Mesendoderm (in vitro differentiated cells): ENCODE results near the gene TEC.

ENCODE experiments used
- DNase-seq: peaks from one replicate; pipeline ENCODE4 v3.0.0; 2013
- H2AK5ac ChIP-seq: 2 replicates; pipeline ENCODE4 v1.6.1; 2013; ENCODE audit warnings: low read length, inconsistent platforms
- H2BK120ac ChIP-seq: 2 replicates; pipeline ENCODE4 v1.6.1; 2013; ENCODE audit warnings: low read depth, mild to moderate bottlenecking, low read length, moderate library complexity, mixed read lengths
- H2BK15ac ChIP-seq: replicated peaks from 2 replicates; pipeline ENCODE4 v1.6.1; 2013; ENCODE audit warnings: low read depth, mild to moderate bottlenecking, moderate library complexity
- H2BK5ac ChIP-seq: 2 replicates; pipeline ENCODE4 v1.6.1; 2013; ENCODE audit warnings: low read length, inconsistent platforms
- H3K18ac ChIP-seq: 2 replicates; pipeline ENCODE4 v1.6.1; 2013; ENCODE audit warnings: mild to moderate bottlenecking, low read length, mixed read lengths
- H3K23ac ChIP-seq: one replicate; pipeline ENCODE4 v1.6.1; 2013; ENCODE audit warnings: low read length
- H3K27ac ChIP-seq: 2 replicates; pipeline ENCODE4 v1.5.1; 2013; ENCODE audit warnings: low read depth, mild to moderate bottlenecking, inconsistent platforms, low read length, moderate library complexity
- H3K27me3 ChIP-seq: 2 replicates; pipeline ENCODE4 v1.6.1; 2013; ENCODE audit warnings: low read length, control low read depth, mild to moderate bottlenecking, inconsistent platforms; ENCODE audit not compliant: insufficient read depth, poor library complexity
- H3K36me3 ChIP-seq: 2 replicates; pipeline ENCODE4 v1.6.1; 2013; ENCODE audit warnings: low read length, inconsistent platforms; ENCODE audit not compliant: control insufficient read depth, insufficient read depth
- H3K4ac ChIP-seq: one replicate; pipeline ENCODE4 v1.6.1; 2013; ENCODE audit warnings: low read depth, mild to moderate bottlenecking, low read length, moderate library complexity
- H3K4me1 ChIP-seq: 2 replicates; pipeline ENCODE4 v1.6.1; 2013; ENCODE audit warnings: low read depth, low read length, inconsistent platforms; ENCODE audit not compliant: control insufficient read depth
- H3K4me2 ChIP-seq: 2 replicates; pipeline ENCODE4 v1.6.1; 2013; ENCODE audit warnings: low read length
- H3K4me3 ChIP-seq: 2 replicates; pipeline ENCODE4 v1.5.1; 2013; ENCODE audit warnings: mild to moderate bottlenecking, low read length
- H3K56ac ChIP-seq: one replicate; pipeline ENCODE4 v1.6.1; 2013; ENCODE audit warnings: low read length
- H3K79me1 ChIP-seq: 2 replicates; pipeline ENCODE4 v1.6.1; 2013; ENCODE audit warnings: low read length, inconsistent platforms
- H3K79me2 ChIP-seq: 2 replicates; pipeline ENCODE4 v1.6.1; 2013; ENCODE audit warnings: mild to moderate bottlenecking, low read length; ENCODE audit not compliant: control insufficient read depth, insufficient read depth
- H3K9ac ChIP-seq: 2 replicates; pipeline ENCODE4 v1.6.1; 2013; ENCODE audit warnings: low read length, inconsistent platforms
- H4K5ac ChIP-seq: one replicate; pipeline ENCODE4 v1.6.1; 2013; ENCODE audit warnings: low read length
- H4K8ac ChIP-seq: one replicate; pipeline ENCODE4 v1.6.1; 2013; ENCODE audit warnings: low read depth, mild to moderate bottlenecking, control low read depth, low read length, moderate library complexity
- WGBS: extraction: QIAGEN DNeasy Blood & Tissue Kit; methylation state at CpG from one replicate; pipeline ENCODE4 v1.1.7; 2013; ENCODE audit warnings: low lambda C conversion rate, missing lambda C conversion rate; ENCODE audit not compliant: insufficient coverage; ENCODE audit errors: extremely low coverage; 5-methylcytosine and 5-hydroxymethylcytosine counted together

The TEC gene

DNA sequence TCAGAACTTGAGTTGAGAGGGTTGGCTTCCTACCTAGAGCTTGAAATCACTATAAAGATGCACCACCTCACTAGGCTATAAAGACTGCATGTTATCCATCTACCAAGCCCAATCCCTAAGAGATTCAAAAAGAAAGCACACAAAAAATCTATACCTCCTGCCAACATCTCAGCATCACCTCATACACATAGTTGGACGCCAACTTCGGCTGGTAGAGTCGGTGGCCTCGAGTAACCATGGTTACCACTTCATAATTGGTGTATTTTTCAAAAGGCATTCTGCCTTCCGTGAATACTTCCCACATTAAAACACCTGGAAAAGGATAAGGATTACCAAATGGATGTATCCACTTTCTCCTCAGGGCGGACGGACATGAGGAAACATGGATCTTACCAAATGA, 131.1 kb downstream of the TEC start:
- Histone ChIP-seq H3K79me2 (no peaks in the 10 kb centered on the region), H3K27me3 (no peaks in the 10 kb centered on the region)
- WGBS: no CpG with 5 or more reads among the region's 7 CpGs

DNA sequence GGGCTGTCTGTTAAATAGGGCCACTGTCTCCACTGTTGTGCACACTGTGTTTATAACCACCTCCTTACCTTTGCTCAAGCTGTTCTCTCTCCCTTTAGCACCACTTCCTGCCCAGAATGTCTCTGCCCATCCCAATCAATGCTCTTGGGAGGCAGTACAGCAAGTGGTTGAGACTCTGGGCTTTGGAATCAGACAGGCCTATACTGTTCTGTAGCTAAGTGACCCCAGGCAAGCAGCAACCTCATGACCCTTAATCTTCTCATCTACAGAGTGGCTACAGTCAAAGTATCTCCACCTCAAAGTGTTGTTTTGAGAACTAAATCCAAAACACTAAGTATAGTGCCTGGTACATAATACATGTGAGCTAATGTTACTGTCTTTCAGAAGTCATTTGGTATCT, 131.8 kb downstream of the TEC start:
- H3K4me3 ChIP-seq: no peak overlapping the region
- H3K36me3 ChIP-seq: no peaks in the 10 kb centered on the region
- no peak overlapping the region for H3K4ac ChIP-seq
- no peaks in the 10 kb centered on the region for H3K79me2 ChIP-seq
- H3K27ac ChIP-seq: no peak overlapping the region
- no peak for DNase-seq
- no peak overlapping the region for H4K8ac ChIP-seq
- H2AK5ac ChIP-seq: no peak overlapping the region
- no peak overlapping the region for H2BK15ac ChIP-seq
- no peak overlapping the region for H3K4me2 ChIP-seq
- H4K5ac ChIP-seq: no peak overlapping the region
- no peak overlapping the region for H2BK120ac ChIP-seq
- H2BK5ac ChIP-seq: no peak overlapping the region
- H3K9ac ChIP-seq: no peak overlapping the region
- H3K18ac ChIP-seq: no peak overlapping the region
- no peak overlapping the region for H3K56ac ChIP-seq
- H3K79me1 ChIP-seq: no peaks in the 10 kb centered on the region
- no peaks in the 10 kb centered on the region for H3K27me3 ChIP-seq
- H3K23ac ChIP-seq: no peak overlapping the region
- no peaks in the 10 kb centered on the region for H3K4me1 ChIP-seq

More for the DNA sequence above, 131.1 kb downstream of the TEC start:
- DNase-seq: no peak
- no peak overlapping the region for H3K9ac ChIP-seq
- no peak overlapping the region for H3K27ac ChIP-seq
- no peak overlapping the region for H4K5ac ChIP-seq
- no peak overlapping the region for H4K8ac ChIP-seq
- H2AK5ac ChIP-seq: no peak overlapping the region
- H2BK5ac ChIP-seq: no peak overlapping the region
- no peak overlapping the region for H3K4ac ChIP-seq
- H3K23ac ChIP-seq: no peak overlapping the region
- H3K18ac ChIP-seq: no peak overlapping the region
- no peak overlapping the region for H3K56ac ChIP-seq
- H3K36me3 ChIP-seq: no peaks in the 10 kb centered on the region
- no peak overlapping the region for H2BK120ac ChIP-seq
- no peak overlapping the region for H3K4me2 ChIP-seq
- no peaks in the 10 kb centered on the region for H3K4me1 ChIP-seq
- no peaks in the 10 kb centered on the region for H3K79me1 ChIP-seq
- H2BK15ac ChIP-seq: no peak overlapping the region
- H3K4me3 ChIP-seq: no peak overlapping the region

DNA sequence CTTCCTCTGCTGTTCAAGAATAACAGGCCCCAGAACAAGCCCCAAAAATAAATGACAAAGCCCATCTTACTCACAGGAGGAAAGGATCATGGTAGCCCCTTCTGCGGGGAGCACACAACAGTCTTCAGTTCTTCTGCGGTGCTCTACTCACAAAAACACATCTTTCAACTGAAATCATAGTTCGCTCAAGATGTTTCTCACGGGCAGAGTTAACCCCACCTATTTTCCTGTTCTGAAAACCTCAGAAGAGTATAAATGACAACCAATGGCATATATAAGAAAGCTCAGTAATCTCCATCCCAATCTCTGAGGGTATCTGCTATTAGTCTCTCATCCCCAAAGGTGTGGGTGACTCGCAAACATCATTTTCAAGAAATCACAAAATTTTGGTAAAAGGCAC, 135.6 kb downstream of the TEC start, which contains the start of gene TXK:
TSS of gene TXK (minus strand) at position 170 of the 400 bp plus-strand sequence. CDS start at position 90, 80 bp downstream.
- Histone ChIP-seq H3K9ac (no peak within 1 kb of the TSS), H2AK5ac (no peak within 1 kb of the TSS), H2BK5ac (no peak within 1 kb of the TSS), H3K27me3 (no peaks in the 10 kb centered on the region), H2BK15ac (no peak within 1 kb of the TSS), H4K5ac (no peak within 1 kb of the TSS), H3K79me1 (no peaks in the 10 kb centered on the region), H3K4me1 (no peaks in the 10 kb centered on the region), H2BK120ac (no peak within 1 kb of the TSS), H3K18ac (no peak within 1 kb of the TSS), H3K23ac (peak within 1 kb of the TSS; percentile 15), H3K56ac (no peak within 1 kb of the TSS), H3K27ac (no peak within 1 kb of the TSS), H3K4ac (no peak within 1 kb of the TSS), H3K4me2 (no peak within 1 kb of the TSS), H3K4me3 (no peak within 1 kb of the TSS), H4K8ac (no peak within 1 kb of the TSS), H3K36me3 (no peaks in the 10 kb centered on the region), H3K79me2 (no peaks in the 10 kb centered on the region)
- no peak for DNase-seq
- no CpG with 5 or more reads among the region's 5 CpGs for WGBS

DNA sequence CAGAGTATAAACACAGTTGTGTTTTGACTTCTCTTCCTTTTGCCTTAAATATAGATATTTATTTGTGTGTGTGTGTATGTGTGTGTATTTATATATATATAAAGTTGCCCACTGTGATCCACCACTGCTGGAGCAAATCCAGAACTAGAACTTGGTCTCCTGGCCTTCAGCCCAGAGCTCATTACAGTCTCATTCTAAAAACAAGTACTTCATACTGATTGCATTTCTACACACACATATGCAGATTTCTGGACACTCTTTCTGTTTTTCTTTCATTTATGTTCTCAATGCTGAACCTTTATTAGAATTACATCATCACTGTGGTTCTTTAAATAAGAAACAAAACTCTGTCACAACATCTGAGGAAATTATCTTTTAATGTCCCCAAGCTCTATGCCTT, 136.0 kb downstream of the TEC start:
- no peaks in the 10 kb centered on the region for H3K79me1 ChIP-seq
- H3K4me3 ChIP-seq: no peak overlapping the region
- H3K4ac ChIP-seq: no peak overlapping the region
- no peaks in the 10 kb centered on the region for H3K4me1 ChIP-seq
- H3K23ac ChIP-seq: no peak overlapping the region
- H2BK120ac ChIP-seq: no peak overlapping the region
- H2AK5ac ChIP-seq: no peak overlapping the region
- no peak overlapping the region for H3K9ac ChIP-seq
- no peak overlapping the region for H3K56ac ChIP-seq
- no peak for DNase-seq
- H3K36me3 ChIP-seq: no peaks in the 10 kb centered on the region
- H3K27ac ChIP-seq: no peak overlapping the region
- no peak overlapping the region for H4K8ac ChIP-seq
- no peak overlapping the region for H2BK15ac ChIP-seq
- no peak overlapping the region for H4K5ac ChIP-seq
- no peak overlapping the region for H3K18ac ChIP-seq
- no peaks in the 10 kb centered on the region for H3K79me2 ChIP-seq
- H3K27me3 ChIP-seq: no peaks in the 10 kb centered on the region
- no peak overlapping the region for H3K4me2 ChIP-seq
- no peak overlapping the region for H2BK5ac ChIP-seq

DNA sequence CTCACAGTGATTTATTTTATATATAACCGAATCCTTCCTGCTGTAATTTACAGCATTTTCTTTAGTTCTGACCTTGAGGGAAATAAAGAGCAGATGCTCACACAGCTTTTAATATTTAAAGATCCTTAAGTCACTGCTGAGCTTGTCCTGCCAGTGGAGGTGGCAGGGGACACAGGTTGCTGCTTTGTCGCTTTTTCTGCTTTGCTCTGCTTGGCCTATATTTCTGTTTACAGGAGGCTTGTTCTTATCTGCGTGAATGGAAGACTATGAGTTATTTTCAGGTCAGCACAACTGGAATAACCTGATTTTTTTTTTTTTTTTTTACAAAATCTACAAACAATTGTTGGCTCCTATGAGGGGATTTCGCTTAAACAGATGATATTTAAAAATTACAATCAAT, 137.9 kb downstream of the TEC start:
- no peaks in the 10 kb centered on the region for H3K36me3 ChIP-seq
- no peak overlapping the region for H2AK5ac ChIP-seq
- no peak overlapping the region for H2BK120ac ChIP-seq
- no peak overlapping the region for H3K4me2 ChIP-seq
- no peak overlapping the region for H3K27ac ChIP-seq
- H4K5ac ChIP-seq: no peak overlapping the region
- no peak overlapping the region for H3K56ac ChIP-seq
- no peaks in the 10 kb centered on the region for H3K79me2 ChIP-seq
- no peaks in the 10 kb centered on the region for H3K27me3 ChIP-seq
- H3K79me1 ChIP-seq: no peaks in the 10 kb centered on the region
- no peak for DNase-seq
- WGBS: no CpG with 5 or more reads among the region's 4 CpGs
- H4K8ac ChIP-seq: no peak overlapping the region
- no peak overlapping the region for H2BK15ac ChIP-seq
- no peak overlapping the region for H3K4ac ChIP-seq
- H3K4me3 ChIP-seq: no peak overlapping the region
- peaks cover 9% of the 10 kb centered on the region for H3K4me1 ChIP-seq
- no peak overlapping the region for H2BK5ac ChIP-seq
- H3K9ac ChIP-seq: no peak overlapping the region
- H3K23ac ChIP-seq: no peak overlapping the region
- no peak overlapping the region for H3K18ac ChIP-seq

DNA sequence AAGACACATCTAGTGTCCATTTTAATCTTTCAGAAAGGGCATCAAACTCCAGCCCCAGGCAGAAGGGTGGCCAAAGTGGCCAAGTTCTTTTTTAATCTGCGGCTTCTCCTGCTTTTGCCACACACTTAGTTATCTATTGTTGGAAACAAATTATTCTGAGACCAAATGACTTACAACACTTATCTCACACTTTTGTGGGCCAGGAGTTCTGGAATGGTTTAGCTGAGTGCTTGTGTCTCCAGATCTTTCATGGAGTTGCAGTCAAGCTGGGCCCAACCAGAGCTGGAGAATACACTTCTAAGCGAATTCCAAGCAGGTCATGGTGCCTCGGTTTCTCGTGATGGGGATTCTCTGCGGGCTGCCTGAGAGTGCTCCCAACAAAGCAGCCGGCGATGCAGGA, 139.5 kb downstream of the TEC start:
- no peak for DNase-seq
- H4K5ac ChIP-seq: no peak overlapping the region
- H3K79me2 ChIP-seq: no peaks in the 10 kb centered on the region
- no peak overlapping the region for H3K18ac ChIP-seq
- no peak overlapping the region for H2BK15ac ChIP-seq
- no peak overlapping the region for H3K27ac ChIP-seq
- H2BK5ac ChIP-seq: no peak overlapping the region
- peaks cover 9% of the 10 kb centered on the region for H3K4me1 ChIP-seq
- H2BK120ac ChIP-seq: no peak overlapping the region
- H2AK5ac ChIP-seq: no peak overlapping the region
- H3K56ac ChIP-seq: no peak overlapping the region
- H3K79me1 ChIP-seq: no peaks in the 10 kb centered on the region
- no CpG with 5 or more reads among the region's 7 CpGs for WGBS
- H3K9ac ChIP-seq: no peak overlapping the region
- no peak overlapping the region for H4K8ac ChIP-seq
- H3K36me3 ChIP-seq: no peaks in the 10 kb centered on the region
- no peak overlapping the region for H3K4me2 ChIP-seq
- H3K4ac ChIP-seq: no peak overlapping the region
- H3K4me3 ChIP-seq: no peak overlapping the region
- H3K23ac ChIP-seq: no peak overlapping the region
- H3K27me3 ChIP-seq: no peaks in the 10 kb centered on the region
